GM12878 (cell line): ENCODE data around the gene MAP7. TPM values are rescaled to one million over a fixed set of nuclear protein-coding genes. Genes with fewer than 3 reads are reported as not detected.

Experiments
- ATAC-seq: fragments of 200-7000 bp; cut with Tn5 transposase; 3 replicates; pipeline ENCODE4 v1.9.1; 2020; ENCODE audit warnings: mild to moderate bottlenecking, moderate library complexity
- BruUV-seq: library from RNA; stranded (reverse); fragments of 400-500 nt; replicated peaks from 2 replicates; lab custom pipeline; 2021; lab: Mats Ljungman, UMichigan
- CTCF ChIA-PET: fragments of 300-600 bp; sonication (Branson Sonifier 250); formaldehyde crosslinking; extraction: SDS; loops from one replicate; lab custom pipeline; 2021; ENCODE audit warnings: inconsistent platforms; lab: Yijun Ruan, JAX
- POLR2A ChIA-PET: fragments of 350-600 bp; formaldehyde crosslinking; extraction: SDS; loops from one replicate; lab custom pipeline; 2021; ENCODE audit warnings: inconsistent platforms; lab: Charles Lee
- RAD21 ChIA-PET: fragments of 300-600 bp; sonication (Branson Sonifier 250); formaldehyde crosslinking; loops from one replicate; lab custom pipeline; 2023; ENCODE audit warnings: antibody characterized with exemption; ENCODE audit not compliant: unreplicated experiment; lab: Charles Lee
- SMC1A ChIA-PET: fragments of 300-600 bp; sonication (Branson Sonifier 250); formaldehyde crosslinking; loops from one replicate; lab custom pipeline; 2023; ENCODE audit not compliant: unreplicated experiment, uncharacterized antibody; lab: Charles Lee
- DNase-seq: peaks from one replicate; pipeline ENCODE4 v3.0.0-alpha.2; 2011; ENCODE audit warnings: low read depth, low spot score
- FAIRE-seq: peaks from 3 replicates; lab custom pipeline; 2011; peaks lifted over from hg19 to GRCh38; lab: Jason Lieb, UNC
- H2AFZ ChIP-seq: 2 replicates; pipeline ENCODE4 v1.6.0; 2011; ENCODE audit warnings: low read depth, low read length, control low read depth; ENCODE audit not compliant: control insufficient read depth
- H3K27ac ChIP-seq: 2 replicates; pipeline ENCODE4 v1.5.1; 2011; ENCODE audit warnings: control low read depth; ENCODE audit not compliant: control insufficient read depth, insufficient read depth
- H3K27me3 ChIP-seq, 2 experiments: replicated peaks in 1 of 2; 2 replicates each; pipeline versions ENCODE4 v1.6.0 to v1.6.1; 2011; ENCODE audit warnings: low read length in 1 of 2; ENCODE audit not compliant: control insufficient read depth in 2 of 2, insufficient read depth in 2 of 2
- H3K36me3 ChIP-seq, 2 experiments: 2 replicates each; pipeline ENCODE4 v1.5.1; 2011; ENCODE audit warnings: low read length in 1 of 2; ENCODE audit not compliant: control insufficient read depth in 2 of 2, insufficient read depth in 2 of 2
- H3K4me1 ChIP-seq: 2 replicates; pipeline ENCODE4 v1.6.1; 2011; ENCODE audit warnings: mild to moderate bottlenecking, low read length, moderate library complexity, mixed read lengths; ENCODE audit not compliant: control insufficient read depth, insufficient read depth
- H3K4me2 ChIP-seq: 2 replicates; pipeline ENCODE4 v1.6.0; 2011; ENCODE audit warnings: control low read depth; ENCODE audit not compliant: control insufficient read depth, insufficient read depth
- H3K4me3 ChIP-seq: fragments of 200-600 bp; sonication (generic); 2 replicates; pipeline ENCODE4 v1.5.1; 2016
- H3K79me2 ChIP-seq: 2 replicates; pipeline ENCODE4 v1.6.0; 2011; ENCODE audit warnings: low read length; ENCODE audit not compliant: control insufficient read depth, insufficient read depth
- H3K9ac ChIP-seq: 2 replicates; pipeline ENCODE4 v1.8.0; 2011; ENCODE audit warnings: low read length, control low read depth, mixed read lengths; ENCODE audit not compliant: control insufficient read depth, insufficient read depth
- H3K9me3 ChIP-seq: replicated peaks from 3 replicates; pipeline ENCODE4 v1.5.1; 2011; ENCODE audit warnings: mild to moderate bottlenecking, low read length; ENCODE audit not compliant: control insufficient read depth, insufficient read depth
- H4K20me1 ChIP-seq: 2 replicates; pipeline ENCODE4 v1.6.0; 2011; ENCODE audit not compliant: control insufficient read depth, insufficient read depth
- BACH1 ChIP-seq: fragments of 450-650 bp; IDR thresholded peaks from 2 replicates; pipeline ENCODE4 v1.6.1; 2017; ENCODE audit warnings: mild to moderate bottlenecking, borderline replicate concordance
- BHLHE40 ChIP-seq, 2 experiments: fragments of 450-650 bp in 1 of 2; IDR thresholded peaks; 2 replicates each; pipeline ENCODE4 v1.6.1; 2011 to 2017; ENCODE audit warnings: low read depth in 2 of 2, borderline replicate concordance in 1 of 2, improper control_type of control experiment in 1 of 2, low read length in 1 of 2, mild to moderate bottlenecking in 1 of 2
- CBX3 ChIP-seq: fragments of 200-600 bp; sonication (generic); IDR thresholded peaks from 2 replicates; pipeline ENCODE4 v1.6.1; 2016; ENCODE audit warnings: low read depth, borderline replicate concordance
- CHD1 ChIP-seq: IDR thresholded peaks from 2 replicates; pipeline ENCODE4 v1.6.1; 2012; ENCODE audit warnings: low read depth, low read length, improper control_type of control experiment
- FOS ChIP-seq: IDR thresholded peaks from 3 replicates; pipeline ENCODE4 v1.6.1; 2011; ENCODE audit warnings: borderline replicate concordance; ENCODE audit not compliant: insufficient read length; ENCODE audit errors: extremely low read depth
- IKZF2 ChIP-seq, 2 experiments: fragments of 450-650 bp; IDR thresholded peaks; 2 replicates each; pipeline ENCODE4 v1.6.1; 2017; ENCODE audit warnings: mild to moderate bottlenecking in 2 of 2, moderate library complexity in 2 of 2
- RAD21 ChIP-seq: IDR thresholded peaks from 2 replicates; pipeline ENCODE4 v1.6.1; 2011; ENCODE audit warnings: mild to moderate bottlenecking, low read depth, low read length, moderate library complexity; ENCODE audit not compliant: insufficient read depth
- TCF12 ChIP-seq: IDR thresholded peaks from 2 replicates; pipeline ENCODE4 v1.6.1; 2011; ENCODE audit warnings: low read depth, mild to moderate bottlenecking, low read length
- ZBTB4 ChIP-seq: fragments of 450-650 bp; formaldehyde crosslinking; IDR thresholded peaks from 2 replicates; pipeline ENCODE4 v1.4.0; 2022; ENCODE audit warnings: mild to moderate bottlenecking, moderate library complexity
- ZNF384 ChIP-seq: IDR thresholded peaks from 2 replicates; pipeline ENCODE4 v1.6.1; 2012; ENCODE audit warnings: low read depth, mild to moderate bottlenecking, low read length, improper control_type of control experiment, borderline replicate concordance
- whole genome bisulfite sequencing: methylation state at CpG from one replicate; pipeline ENCODE4 v1.1.6; 2016; ENCODE audit warnings: low lambda C conversion rate; ENCODE audit not compliant: insufficient replicate concordance, insufficient coverage; ENCODE audit errors: missing lambda C conversion rate; 5-methylcytosine and 5-hydroxymethylcytosine counted together
- in situ Hi-C: fragments of 300-500 bp; cut with MboI; formaldehyde crosslinking; loops from 9 replicates; pipeline ENCODE4 v1.14.3; 2018; ENCODE audit warnings: mixed read lengths
- intact Hi-C: fragments of 100-400 bp; cut with micrococcal nuclease; formaldehyde crosslinking; loops from one replicate; pipeline ENCODE4 v1.14.2; 2022; ENCODE audit not compliant: unreplicated experiment
- polyA plus RNA-seq, 11 experiments: library from polyadenylated mRNA; depleted of rRNA in 4 of 11; unstranded in 6 of 11; stranded (reverse) in 5 of 11; fragments of >200 nt; fragmentation: Nextera tagmentation in 4 of 11; fragmentation: Illumina TruSeq in 1 of 11; extraction: Ambion mirVana in 4 of 11; extraction: Trizol in 1 of 11; gene quantifications; 1 replicate in 1 of 11; 2 replicates in 10 of 11; pipeline versions ENCODE4 v1.2.1 to v1.2.3, GENCODE V29; 2011 to 2016; ENCODE audit warnings: inconsistent platforms in 2 of 11, missing spikeins in 2 of 11, low read depth in 1 of 11
- total RNA-seq, 4 experiments: library from RNA; depleted of rRNA in 3 of 4; stranded (reverse); fragments of >200 nt in 3 of 4; fragmentation: Illumina TruSeq in 1 of 4; extraction: Trizol in 1 of 4; gene quantifications; 2 replicates each; pipeline versions ENCODE4 v1.2.1 to v1.2.3, GENCODE V29; 2013 to 2021
- TF ChIP-seq, protein P1 (sequence below): fragments of 450-650 bp; IDR thresholded peaks from 2 replicates; pipeline ENCODE4 v1.6.1; 2017; ENCODE audit warnings: borderline replicate concordance
- TF ChIP-seq, protein P2 (sequence below): IDR thresholded peaks from 2 replicates; pipeline ENCODE4 v1.6.1; 2012; ENCODE audit warnings: low read depth, low read length, improper control_type of control experiment

The MAP7 gene
- total and polyA plus RNA-seq, 10 of the 15 experiments (the other 5 are each of a cell fraction or from before 2014, with no cell fraction given) = 0.04 to 0.17 (median 0.08) TPM; not detected in 2

- no peaks in the 10 kb centered on the region for H3K27me3 ChIP-seq
- intact Hi-C loops (loop anchor here (5.0 to 10.0 kb wide), 3 partner anchors 281 to 861 kb away; no protein-coding TSS in a partner anchor), in situ Hi-C loops (no loop called here)
- no peak overlapping the region for H3K9ac ChIP-seq
- H4K20me1 ChIP-seq = no peaks in the 10 kb centered on the region
- DNase-seq = no peak
- 59% methylated on average over 4 of the region's 4 CpGs for WGBS
- RAD21 ChIA-PET = interaction anchor here (2.2 to 3.1 kb wide), 3 partner anchors 25 to 780 kb away, joined by 8 to 9 read pairs (median 8); partner anchors contain the start of genes BCLAF1 and MTFR2
- no peak for FAIRE-seq
- H3K36me3 ChIP-seq = no peaks in the 10 kb centered on the region
- H3K4me2 ChIP-seq = no peak overlapping the region
- no peaks in the 10 kb centered on the region for H3K9me3 ChIP-seq
- H2AFZ ChIP-seq = no peak overlapping the region
- no peaks in the 10 kb centered on the region for H3K4me1 ChIP-seq
- BruUV-seq = no TSS peak
- no peaks in the 10 kb centered on the region for H3K79me2 ChIP-seq
- TF ChIP-seq TCF12 = no peak
- TF ChIP-seq, protein P1, sequence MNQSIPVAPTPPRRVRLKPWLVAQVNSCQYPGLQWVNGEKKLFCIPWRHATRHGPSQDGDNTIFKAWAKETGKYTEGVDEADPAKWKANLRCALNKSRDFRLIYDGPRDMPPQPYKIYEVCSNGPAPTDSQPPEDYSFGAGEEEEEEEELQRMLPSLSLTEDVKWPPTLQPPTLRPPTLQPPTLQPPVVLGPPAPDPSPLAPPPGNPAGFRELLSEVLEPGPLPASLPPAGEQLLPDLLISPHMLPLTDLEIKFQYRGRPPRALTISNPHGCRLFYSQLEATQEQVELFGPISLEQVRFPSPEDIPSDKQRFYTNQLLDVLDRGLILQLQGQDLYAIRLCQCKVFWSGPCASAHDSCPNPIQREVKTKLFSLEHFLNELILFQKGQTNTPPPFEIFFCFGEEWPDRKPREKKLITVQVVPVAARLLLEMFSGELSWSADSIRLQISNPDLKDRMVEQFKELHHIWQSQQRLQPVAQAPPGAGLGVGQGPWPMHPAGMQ = no peak
- no peak for TF ChIP-seq BACH1
- no peak for TF ChIP-seq FOS
- TF ChIP-seq ZBTB4 (CRISPR knock-in tag) = no peak
- TF ChIP-seq CHD1 = no peak
- TF ChIP-seq BHLHE40 (IDR thresholded peaks at IDR 0.05; ENCODE audit: borderline replicate concordance in 1 of 2, low read depth in 2 of 2, low read length in 1 of 2) = no peak
- no peak for TF ChIP-seq IKZF2 (IDR thresholded peaks at IDR 0.05)
- no peak for TF ChIP-seq RAD21
- TF ChIP-seq CBX3 = no peak
- TF ChIP-seq, protein P2, sequence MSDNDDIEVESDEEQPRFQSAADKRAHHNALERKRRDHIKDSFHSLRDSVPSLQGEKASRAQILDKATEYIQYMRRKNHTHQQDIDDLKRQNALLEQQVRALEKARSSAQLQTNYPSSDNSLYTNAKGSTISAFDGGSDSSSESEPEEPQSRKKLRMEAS = no peak
- no peak for TF ChIP-seq ZNF384
- TF ChIP-seq, all 136 proteins: peak for 0
- POLR2A ChIA-PET = no interaction called here
- no peak overlapping the region for H3K27ac ChIP-seq
- SMC1A ChIA-PET = interaction anchor here (0.6 to 1.3 kb wide), 2 partner anchors 33 to 865 kb away, joined by 3 read pairs; no protein-coding TSS in a partner anchor
- H3K4me3 ChIP-seq = no peak overlapping the region
- CTCF ChIA-PET = interaction anchor here (0.7 to 2.2 kb wide), 4 partner anchors 9 to 865 kb away, joined by 3 to 6 read pairs (median 4); no protein-coding TSS in a partner anchor
- no peak for ATAC-seq
Measured at GRCh38 chr6:136315594-136315993, 234.6 kb downstream of the MAP7 start.
